SU-DHL-6 (cell line): ENCODE data around the gene HDGFL2.
A peak's percentile ranks its signal among the peaks of the same experiment; 100 is the strongest.

Experiments
- H2AFZ ChIP-seq: fragments of 200-600 bp; sonication (generic); 2 replicates; pipeline ENCODE4 v1.6.1; 2014; ENCODE audit warnings: low read depth, mild to moderate bottlenecking, moderate library complexity, mixed read lengths, antibody characterized with exemption, low read length; ENCODE audit not compliant: severe bottlenecking
- H3F3A ChIP-seq: fragments of 200-600 bp; shearing (Covaris generic); 2 replicates; pipeline ENCODE4 v1.6.0; 2016; ENCODE audit warnings: antibody characterized with exemption, mild to moderate bottlenecking; ENCODE audit not compliant: insufficient read depth
- H3K27ac ChIP-seq: fragments of 200-600 bp; sonication (generic); 2 replicates; pipeline ENCODE4 v1.5.1; 2016; ENCODE audit warnings: low read depth, mild to moderate bottlenecking, low read length, moderate library complexity, mixed read lengths
- H3K27me3 ChIP-seq: fragments of 200-600 bp; sonication (generic), shearing (Covaris generic); 2 replicates; pipeline ENCODE4 v1.6.0; 2014; ENCODE audit warnings: mild to moderate bottlenecking, low read length
- H3K36me3 ChIP-seq: fragments of 200-600 bp; sonication (generic); 2 replicates; pipeline ENCODE4 v1.6.1; 2014; ENCODE audit warnings: mild to moderate bottlenecking, low read length, mixed read lengths
- H3K4me2 ChIP-seq: fragments of 300-600, 200-600 bp; shearing (Covaris generic), sonication (generic); 2 replicates; pipeline ENCODE4 v1.6.0; 2014; ENCODE audit warnings: low read length, low read depth, mild to moderate bottlenecking; ENCODE audit not compliant: poor library complexity, severe bottlenecking
- H3K4me3 ChIP-seq: fragments of 200-600 bp; sonication (generic); 2 replicates; pipeline ENCODE4 v1.5.1; 2014; ENCODE audit warnings: antibody characterized with exemption, low read length, mild to moderate bottlenecking, mixed read lengths; ENCODE audit not compliant: insufficient read depth, poor library complexity, severe bottlenecking
- H3K79me2 ChIP-seq: fragments of 200-600 bp; sonication (generic); 2 replicates; pipeline ENCODE4 v1.6.1; 2014; ENCODE audit warnings: mild to moderate bottlenecking, low read length, moderate library complexity; ENCODE audit not compliant: insufficient read depth
- H3K9ac ChIP-seq: fragments of 200-600 bp; sonication (generic); 2 replicates; pipeline ENCODE4 v1.7.0; 2014; ENCODE audit warnings: mild to moderate bottlenecking, low read length
- H3K9me2 ChIP-seq: fragments of 200-600 bp; sonication (generic); replicated peaks from 2 replicates; pipeline ENCODE4 v1.6.1; 2014; ENCODE audit warnings: low read length; ENCODE audit not compliant: insufficient read depth
- H3K9me3 ChIP-seq: fragments of 200-600 bp; sonication (generic); 2 replicates; pipeline ENCODE4 v1.6.1; 2014; ENCODE audit warnings: low read length, mixed read lengths; ENCODE audit not compliant: insufficient read depth
- H4K20me1 ChIP-seq: fragments of 200-600 bp; sonication (generic); 2 replicates; pipeline ENCODE4 v1.6.1; 2014; ENCODE audit warnings: low read depth, mild to moderate bottlenecking, antibody characterized with exemption, low read length, moderate library complexity, mixed read lengths
- CTCF ChIP-seq: fragments of 200-600 bp; sonication (generic); IDR thresholded peaks from one replicate; pipeline ENCODE4 v1.5.1; 2017; ENCODE audit warnings: antibody characterized with exemption, mild to moderate bottlenecking, low read length, moderate library complexity; ENCODE audit not compliant: insufficient read depth, poor library complexity, severe bottlenecking
- EZH2phosphoT487 ChIP-seq: fragments of 200-600 bp; sonication (generic), shearing (Covaris generic); conservative IDR thresholded peaks from 2 replicates; pipeline ENCODE4 v1.6.1; 2018; ENCODE audit warnings: mild to moderate bottlenecking, antibody characterized with exemption, low read length, moderate library complexity, mixed read lengths

HDGFL2 gene

GRCh38 chr19:4453232-4454179 lies 18.6 kb upstream of the HDGFL2 start:
- peaks cover 6% of the 10 kb centered on the region; the same call in 1 of the 2 replicates for H3F3A ChIP-seq
- 0 out of 2 replicates have a peak, but pooled peaks cover 7% of the 10 kb centered on the region for H3K79me2 ChIP-seq
- no peaks in the 10 kb centered on the region for H4K20me1 ChIP-seq
- no peaks in the 10 kb centered on the region for H3K9me3 ChIP-seq
- H3K9ac ChIP-seq: no peak overlapping the region
- TF ChIP-seq EZH2phosphoT487 (no peak), CTCF (no peak)
- no peak overlapping the region for H3K4me2 ChIP-seq
- no peaks in the 10 kb centered on the region for H3K27me3 ChIP-seq
- no peaks in the 10 kb centered on the region for H3K36me3 ChIP-seq
- H2AFZ ChIP-seq: no peak overlapping the region
- no peak overlapping the region for H3K4me3 ChIP-seq
- no peaks in the 10 kb centered on the region for H3K9me2 ChIP-seq
- no peak overlapping the region for H3K27ac ChIP-seq

GRCh38 chr19:4454747-4455718 lies 17.1 kb upstream of the HDGFL2 start:
- 0 out of 2 replicates have a peak, but pooled peaks cover 7% of the 10 kb centered on the region for H3K79me2 ChIP-seq
- no peak overlapping the region for H3K4me2 ChIP-seq
- H3K4me3 ChIP-seq: no peak overlapping the region
- no peaks in the 10 kb centered on the region for H4K20me1 ChIP-seq
- no peak overlapping the region for H3K27ac ChIP-seq
- H3F3A ChIP-seq: peaks cover 6% of the 10 kb centered on the region; the same call in 1 of the 2 replicates
- H3K9ac ChIP-seq: no peak overlapping the region
- no peaks in the 10 kb centered on the region for H3K9me3 ChIP-seq
- no peaks in the 10 kb centered on the region for H3K9me2 ChIP-seq
- H2AFZ ChIP-seq: no peak overlapping the region
- TF ChIP-seq CTCF: no peak
- no peak for TF ChIP-seq EZH2phosphoT487
- H3K27me3 ChIP-seq: no peaks in the 10 kb centered on the region
- H3K36me3 ChIP-seq: no peaks in the 10 kb centered on the region

- Histone ChIP-seq H3K4me2 (peak overlapping the region; percentile 77), H3K9me2 (no peaks in the 10 kb centered on the region), H3K4me3 (no peak overlapping the region), H3K9me3 (no peaks in the 10 kb centered on the region), H4K20me1 (no peaks in the 10 kb centered on the region), H3K9ac (peak overlapping the region; percentile 53), H3K27ac (no peak overlapping the region), H2AFZ (no peak overlapping the region), H3K27me3 (no peaks in the 10 kb centered on the region), H3F3A (peaks cover 2% of the 10 kb centered on the region; the same call in 1 of the 2 replicates), H3K79me2 (0 out of 2 replicates have a peak, but pooled peaks cover 7% of the 10 kb centered on the region), H3K36me3 (no peaks in the 10 kb centered on the region)
- no peak for TF ChIP-seq EZH2phosphoT487
- no peak for TF ChIP-seq CTCF
Measured at GRCh38 chr19:4455719-4456475, 16.2 kb upstream of the HDGFL2 start.
